GM10266 (cell line): ENCODE results near the gene SNX30.

Source experiments
- DNase-seq: peaks from one replicate; pipeline ENCODE4 v3.0.0; 2012; ENCODE audit errors: extremely low spot score
- TF ChIP-seq, protein P1 (sequence below): IDR thresholded peaks from 2 replicates; pipeline ENCODE4 v1.5.1; 2012; ENCODE audit warnings: mild to moderate bottlenecking, low read depth; ENCODE audit not compliant: control insufficient read depth, insufficient read depth; ENCODE audit errors: missing control alignments

Gene SNX30

DNA sequence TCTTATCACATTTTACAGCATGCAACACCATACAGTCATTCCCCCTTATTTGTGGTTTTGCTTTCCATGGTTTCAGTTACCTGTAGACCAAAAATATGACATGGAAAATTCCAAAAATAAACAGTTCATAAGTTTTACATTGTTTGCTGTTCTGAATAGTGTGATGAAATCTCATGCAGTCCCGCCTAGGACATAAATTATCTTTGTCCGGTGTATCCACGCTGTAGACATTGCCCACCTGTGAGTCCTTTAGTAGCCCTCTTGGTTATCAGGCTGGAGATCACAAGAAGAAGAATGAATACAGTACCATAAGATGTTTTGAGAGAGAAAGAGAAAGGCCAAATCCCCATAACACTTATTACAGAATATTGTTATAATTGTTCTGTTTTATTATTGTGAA lies 72.1 kb downstream of the SNX30 start:
- DNase-seq = no peak
- TF ChIP-seq, protein P1, sequence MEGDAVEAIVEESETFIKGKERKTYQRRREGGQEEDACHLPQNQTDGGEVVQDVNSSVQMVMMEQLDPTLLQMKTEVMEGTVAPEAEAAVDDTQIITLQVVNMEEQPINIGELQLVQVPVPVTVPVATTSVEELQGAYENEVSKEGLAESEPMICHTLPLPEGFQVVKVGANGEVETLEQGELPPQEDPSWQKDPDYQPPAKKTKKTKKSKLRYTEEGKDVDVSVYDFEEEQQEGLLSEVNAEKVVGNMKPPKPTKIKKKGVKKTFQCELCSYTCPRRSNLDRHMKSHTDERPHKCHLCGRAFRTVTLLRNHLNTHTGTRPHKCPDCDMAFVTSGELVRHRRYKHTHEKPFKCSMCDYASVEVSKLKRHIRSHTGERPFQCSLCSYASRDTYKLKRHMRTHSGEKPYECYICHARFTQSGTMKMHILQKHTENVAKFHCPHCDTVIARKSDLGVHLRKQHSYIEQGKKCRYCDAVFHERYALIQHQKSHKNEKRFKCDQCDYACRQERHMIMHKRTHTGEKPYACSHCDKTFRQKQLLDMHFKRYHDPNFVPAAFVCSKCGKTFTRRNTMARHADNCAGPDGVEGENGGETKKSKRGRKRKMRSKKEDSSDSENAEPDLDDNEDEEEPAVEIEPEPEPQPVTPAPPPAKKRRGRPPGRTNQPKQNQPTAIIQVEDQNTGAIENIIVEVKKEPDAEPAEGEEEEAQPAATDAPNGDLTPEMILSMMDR = no peak

- no peak for DNase-seq
- TF ChIP-seq, protein P1 = no peak
Observed at GRCh38 chr9:112823257-112823656, 72.7 kb downstream of the SNX30 start.

DNA sequence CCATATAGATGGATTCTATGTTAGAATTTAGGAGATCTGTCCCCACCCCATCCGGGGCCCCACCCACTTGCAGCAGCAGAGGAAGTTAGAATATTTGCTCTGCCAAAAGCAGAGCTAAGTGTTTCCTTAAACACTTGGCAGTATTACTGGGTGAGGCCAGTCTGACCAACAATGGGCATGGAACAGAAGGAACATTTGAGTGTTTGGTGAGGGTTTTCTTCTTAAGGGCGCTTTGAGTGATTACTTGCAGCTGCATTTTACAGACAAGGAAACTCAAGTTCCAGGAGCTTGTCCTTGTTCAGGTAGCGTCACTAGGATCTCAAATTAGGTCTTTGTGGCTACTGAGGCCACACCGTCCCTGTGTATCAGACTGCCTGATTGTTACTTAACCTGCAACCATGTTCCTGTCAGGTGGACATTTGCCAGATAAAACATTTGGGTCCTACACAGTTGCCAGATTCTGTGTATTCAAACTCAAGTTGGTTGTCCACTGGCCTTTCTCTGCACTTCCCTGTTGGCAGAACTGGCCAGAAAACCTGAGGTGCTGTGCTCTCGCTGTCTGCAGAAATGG lies 80.8 kb downstream of the SNX30 start:
- TF ChIP-seq, protein P1 = no peak
- no peak for DNase-seq

DNA sequence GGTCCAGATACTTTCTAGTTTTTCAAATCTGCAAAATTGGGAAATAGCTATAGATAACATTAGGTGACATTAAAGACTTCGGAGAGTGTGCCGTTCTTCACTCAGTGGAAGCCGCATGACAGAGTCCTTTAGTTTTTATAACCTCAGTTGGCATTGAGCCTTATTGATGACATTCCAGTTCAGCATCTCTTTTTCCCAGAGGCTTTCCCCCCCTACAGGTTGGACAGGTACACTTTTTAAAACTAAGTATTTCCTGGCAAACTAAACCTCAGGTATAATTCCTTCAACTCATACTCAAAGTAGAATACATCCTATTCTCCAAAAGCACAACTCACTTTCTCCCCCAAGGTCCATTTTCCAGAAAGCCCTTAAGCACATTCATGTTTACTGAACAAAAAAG lies 81.4 kb downstream of the SNX30 start:
- TF ChIP-seq, protein P1 = no peak
- DNase-seq = no peak

- no peak for DNase-seq
- TF ChIP-seq, protein P1 = no peak
Observed at GRCh38 chr9:112833081-112833480, 82.5 kb downstream of the SNX30 start.

DNA sequence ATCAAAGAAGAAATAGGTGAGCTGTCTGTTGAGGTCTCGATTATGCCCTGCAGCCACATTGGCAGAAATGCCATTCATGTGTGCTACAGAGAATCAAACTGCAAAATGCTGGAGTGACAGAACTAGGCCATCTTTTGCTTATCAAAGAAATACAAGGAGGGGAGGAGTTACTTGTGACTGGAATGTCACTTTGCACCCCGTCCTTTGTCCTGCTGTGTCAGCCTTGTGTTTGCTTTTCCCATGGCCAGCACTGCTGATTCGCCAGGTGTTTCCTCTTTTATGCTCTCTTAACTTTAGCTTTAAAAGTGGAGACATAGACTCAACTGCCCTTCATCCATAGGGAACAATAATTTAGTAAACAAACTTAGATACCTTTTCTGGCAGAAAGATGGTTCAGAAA lies 85.8 kb downstream of the SNX30 start:
- TF ChIP-seq, protein P1 = no peak
- DNase-seq = no peak

DNA sequence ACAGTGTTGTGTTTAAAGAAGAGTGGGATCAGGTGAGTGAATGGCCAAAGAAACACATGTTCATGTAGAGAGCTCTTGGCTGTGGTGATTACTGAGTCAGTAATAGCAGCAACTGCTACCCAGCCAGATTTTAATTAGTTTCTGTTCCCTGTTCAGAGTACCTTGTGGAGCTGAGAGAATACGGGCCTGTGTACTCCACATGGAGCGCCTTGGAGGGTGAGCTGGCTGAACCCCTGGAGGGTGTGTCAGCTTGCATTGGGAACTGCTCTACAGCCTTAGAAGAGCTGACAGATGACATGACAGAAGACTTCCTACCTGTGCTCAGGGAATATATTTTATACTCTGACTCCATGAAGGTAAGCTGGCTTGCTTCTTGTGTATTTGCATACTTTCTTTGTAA lies 87.8 kb downstream of the SNX30 start:
- DNase-seq = no peak

More for the DNA sequence above, 87.8 kb downstream of the SNX30 start:
- TF ChIP-seq, protein P1 = no peak
